Immature natural killer cell (primary cell): ENCODE results near the gene C15orf61. TPM values are rescaled to one million over a fixed set of nuclear protein-coding genes. Genes with fewer than 3 reads are reported as not detected.

Experiments used
- DNase-seq, 3 donors: peaks; one replicate each; pipeline ENCODE4 v3.0.0; 2022; ENCODE audit warnings: mixed read lengths in 1 of 3
- H3K27ac Mint-ChIP-seq, 6 donors: one replicate each; pipeline ENCODE4 v1.8.0; 2020; ENCODE audit warnings: mixed read lengths in 6 of 6, mild to moderate bottlenecking in 5 of 6, inconsistent platforms in 4 of 6, moderate library complexity in 3 of 6
- H3K27me3 Mint-ChIP-seq, 3 donors: one replicate each; pipeline ENCODE4 v1.8.0; 2020 to 2021; ENCODE audit warnings: low read depth in 3 of 3, mild to moderate bottlenecking in 3 of 3, mixed read lengths in 3 of 3, moderate library complexity in 3 of 3, inconsistent platforms in 1 of 3
- H3K36me3 Mint-ChIP-seq, 3 donors: one replicate each; pipeline ENCODE4 v1.8.0; 2020; ENCODE audit warnings: mixed read lengths in 3 of 3, inconsistent platforms in 2 of 3, mild to moderate bottlenecking in 2 of 3
- H3K4me1 Mint-ChIP-seq, 2 donors: one replicate each; pipeline ENCODE4 v1.8.0; 2020; ENCODE audit warnings: inconsistent platforms in 2 of 2, mild to moderate bottlenecking in 2 of 2, mixed read lengths in 2 of 2, moderate library complexity in 1 of 2
- H3K4me3 Mint-ChIP-seq, 5 donors: one replicate each; pipeline ENCODE4 v1.8.0; 2020; ENCODE audit warnings: mild to moderate bottlenecking in 5 of 5, mixed read lengths in 5 of 5, inconsistent platforms in 3 of 5, moderate library complexity in 3 of 5
- H3K9me3 Mint-ChIP-seq, 6 donors: one replicate each; pipeline ENCODE4 v1.8.0; 2020; ENCODE audit warnings: mild to moderate bottlenecking in 6 of 6, mixed read lengths in 6 of 6, inconsistent platforms in 4 of 6, moderate library complexity in 3 of 6
- polyA plus RNA-seq, 3 donors: library from polyadenylated mRNA; unstranded; fragments of 300-500 nt; fragmentation: Illumina TruSeq; gene quantifications; one replicate each; pipeline ENCODE4 v1.2.3, GENCODE V29; 2021

Gene C15orf61
- polyA plus RNA-seq, 3 donors from 2014 or later, result 9.2 to 9.8 (median 9.6) TPM

- Mint-ChIP-seq H3K27me3 (no peaks in the 10 kb centered on the region), H3K9me3 (no peaks in the 10 kb centered on the region), H3K4me1 (peaks cover 12 to 14% of the 10 kb centered on the region in 2 donors), H3K4me3 (no peak overlapping the region), H3K27ac (no peak overlapping the region), H3K36me3 (peaks cover 7 to 9% (median 8%) of the 10 kb centered on the region in 3 donors)
- no peak for DNase-seq
Observed at GRCh38 chr15:67569668-67570067, 48.7 kb downstream of the C15orf61 start.

- no peak for DNase-seq
- Mint-ChIP-seq H3K27me3 (no peaks in the 10 kb centered on the region), H3K9me3 (no peaks in the 10 kb centered on the region), H3K36me3 (peaks cover 3 to 9% (median 8%) of the 10 kb centered on the region in 3 donors), H3K27ac (no peak overlapping the region), H3K4me1 (peaks cover under 1 to 2% of the 10 kb centered on the region in 2 donors), H3K4me3 (no peak overlapping the region)
Observed at GRCh38 chr15:67570875-67571647, 50.1 kb downstream of the C15orf61 start.

GRCh38 chr15:67571648-67572415 is 50.9 kb downstream of the C15orf61 start:
- peaks cover 0 to 2% of the 10 kb centered on the region in 2 donors for H3K4me1 Mint-ChIP-seq
- DNase-seq, result no peak
- H3K27ac Mint-ChIP-seq, result no peak overlapping the region
- no peaks in the 10 kb centered on the region for H3K9me3 Mint-ChIP-seq
- H3K27me3 Mint-ChIP-seq, result no peaks in the 10 kb centered on the region
- H3K36me3 Mint-ChIP-seq, result peaks cover 3 to 9% (median 8%) of the 10 kb centered on the region in 3 donors
- no peak overlapping the region for H3K4me3 Mint-ChIP-seq

- Mint-ChIP-seq H3K4me1 (peaks cover 0 to 2% of the 10 kb centered on the region in 2 donors), H3K36me3 (peaks cover 3 to 13% (median 9%) of the 10 kb centered on the region in 3 donors), H3K4me3 (no peak overlapping the region), H3K27ac (no peak overlapping the region), H3K9me3 (no peaks in the 10 kb centered on the region), H3K27me3 (no peaks in the 10 kb centered on the region)
- DNase-seq, result no peak
Observed at GRCh38 chr15:67573194-67573593, 52.3 kb downstream of the C15orf61 start.

DNA sequence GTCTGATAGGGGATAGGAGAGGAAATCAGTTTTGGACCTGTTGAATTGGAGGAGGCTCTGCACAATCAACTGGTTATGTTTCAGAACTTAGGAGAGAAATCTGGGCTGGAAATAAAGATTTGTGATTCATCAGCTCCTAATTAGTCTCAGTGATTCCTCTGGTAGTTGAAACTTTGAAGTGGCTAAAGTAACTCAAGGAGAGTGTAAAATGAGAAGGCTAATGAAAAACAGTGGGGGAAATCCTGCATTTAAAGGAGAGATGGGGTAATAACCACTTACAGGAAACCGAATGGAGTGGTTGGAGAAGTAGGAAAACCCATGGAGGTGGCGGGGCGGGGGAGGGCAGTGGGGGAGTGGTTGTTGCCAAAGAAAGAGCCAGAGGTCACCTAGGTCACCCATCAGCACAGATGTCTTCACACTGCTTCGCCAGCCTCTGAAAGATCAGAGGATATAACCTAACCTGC is 54.1 kb downstream of the C15orf61 start:
- no peak for DNase-seq
- Mint-ChIP-seq H3K27me3 (no peaks in the 10 kb centered on the region), H3K36me3 (peaks cover 3 to 8% (median 6%) of the 10 kb centered on the region in 3 donors), H3K9me3 (no peaks in the 10 kb centered on the region), H3K27ac (peak overlapping the region in 1 of 6 donors; percentile 34), H3K4me1 (peaks cover 0 to 2% of the 10 kb centered on the region in 2 donors), H3K4me3 (no peak overlapping the region)

DNA sequence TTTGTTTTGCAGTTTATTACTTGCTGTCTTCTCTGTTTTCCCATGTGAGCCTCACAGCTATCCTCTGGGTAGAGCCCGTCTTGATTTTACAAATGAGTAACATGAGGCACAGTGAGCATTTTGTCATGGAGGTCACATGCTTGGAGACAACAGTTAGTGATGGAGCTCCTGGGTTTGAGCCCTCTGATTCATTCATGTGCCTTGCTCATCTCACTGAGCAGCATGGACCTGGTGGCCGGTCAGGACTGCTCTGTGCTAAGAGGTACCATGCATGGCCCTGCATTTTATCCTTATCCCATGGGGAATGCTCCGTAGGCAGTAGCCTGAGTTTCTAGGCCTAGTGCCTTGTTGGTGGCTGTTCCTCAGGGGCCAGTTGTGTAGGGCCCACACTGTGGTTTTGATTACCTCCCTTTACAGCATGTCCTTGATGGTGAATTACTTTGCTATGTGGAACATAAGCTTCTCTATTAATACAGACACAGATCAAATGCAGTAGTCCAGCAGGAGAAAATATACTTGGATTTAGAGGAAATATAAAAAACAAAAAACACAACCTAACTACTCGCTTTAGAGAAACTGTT is 57.2 kb downstream of the C15orf61 start:
- H3K4me1 Mint-ChIP-seq, result peaks cover 0 to 2% of the 10 kb centered on the region in 2 donors
- H3K9me3 Mint-ChIP-seq, result no peaks in the 10 kb centered on the region

DNA sequence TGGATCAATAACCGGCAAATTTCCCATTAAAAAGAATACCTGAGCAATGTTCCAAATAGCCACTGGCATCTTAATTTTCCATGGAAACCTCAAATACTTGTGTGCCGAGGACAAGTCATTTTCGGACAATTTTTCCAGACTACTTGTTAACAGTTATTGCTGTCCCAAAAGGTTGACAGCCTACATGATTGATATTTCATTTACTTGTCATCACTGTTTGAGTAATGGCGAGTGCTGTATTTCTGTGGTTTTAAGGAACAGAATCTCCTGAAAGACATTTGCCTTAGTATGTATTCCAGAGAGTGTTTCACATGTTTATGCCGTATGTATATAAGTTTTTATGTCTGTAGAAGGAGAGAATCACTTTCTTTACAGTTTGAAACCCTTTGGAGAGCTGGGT is 58.2 kb downstream of the C15orf61 start:
- H3K27ac Mint-ChIP-seq, result no peak overlapping the region
- H3K4me3 Mint-ChIP-seq, result no peak overlapping the region
- H3K36me3 Mint-ChIP-seq, result peaks cover 3 to 5% (median 3%) of the 10 kb centered on the region in 3 donors
- no peak for DNase-seq
- peaks cover 0 to 2% of the 10 kb centered on the region in 2 donors for H3K4me1 Mint-ChIP-seq
- H3K27me3 Mint-ChIP-seq, result no peaks in the 10 kb centered on the region
- no peaks in the 10 kb centered on the region for H3K9me3 Mint-ChIP-seq

More for the DNA sequence above, 57.2 kb downstream of the C15orf61 start:
- no peak for DNase-seq
- Mint-ChIP-seq H3K4me3 (no peak overlapping the region), H3K36me3 (peaks cover 0 to 6% (median 3%) of the 10 kb centered on the region in 3 donors), H3K27me3 (no peaks in the 10 kb centered on the region), H3K27ac (no peak overlapping the region)

Other genes with a start within 250 kb of the C15orf61 start
- gene MAP2K5, start 21.6 kb downstream of the C15orf61 start, polyA plus RNA-seq, result 10 to 100 TPM; 12.4 to 21.7 (median 16.0) TPM